GM12872 (cell line): ENCODE measurements around the gene NALCN.

Experiments used
- TF ChIP-seq, protein P1 (sequence below): IDR thresholded peaks from 3 replicates; pipeline ENCODE4 v1.5.1; 2011; ENCODE audit warnings: low read depth, mild to moderate bottlenecking, low read length, moderate library complexity; ENCODE audit not compliant: insufficient read depth

NALCN gene

DNA sequence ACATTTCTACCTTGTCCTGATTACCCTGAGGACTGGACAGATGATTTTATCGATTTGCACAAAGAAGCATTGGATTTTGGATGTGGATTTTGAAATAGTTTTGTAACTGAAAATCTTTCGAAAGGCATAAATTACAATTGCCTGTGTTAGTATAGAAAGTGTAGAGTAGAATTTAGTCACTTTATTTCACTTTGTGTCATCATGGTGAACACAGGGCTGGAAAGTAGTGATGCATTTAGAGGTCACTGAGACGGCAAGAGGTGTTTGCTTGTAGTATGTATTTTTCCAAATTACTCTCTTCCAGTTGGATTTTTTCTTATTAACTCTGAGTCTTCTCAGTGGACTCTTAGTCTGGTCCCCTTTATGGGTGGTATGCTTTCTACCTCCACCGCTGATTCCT lies 326.0 kb downstream of the NALCN start:
- TF ChIP-seq, protein P1, sequence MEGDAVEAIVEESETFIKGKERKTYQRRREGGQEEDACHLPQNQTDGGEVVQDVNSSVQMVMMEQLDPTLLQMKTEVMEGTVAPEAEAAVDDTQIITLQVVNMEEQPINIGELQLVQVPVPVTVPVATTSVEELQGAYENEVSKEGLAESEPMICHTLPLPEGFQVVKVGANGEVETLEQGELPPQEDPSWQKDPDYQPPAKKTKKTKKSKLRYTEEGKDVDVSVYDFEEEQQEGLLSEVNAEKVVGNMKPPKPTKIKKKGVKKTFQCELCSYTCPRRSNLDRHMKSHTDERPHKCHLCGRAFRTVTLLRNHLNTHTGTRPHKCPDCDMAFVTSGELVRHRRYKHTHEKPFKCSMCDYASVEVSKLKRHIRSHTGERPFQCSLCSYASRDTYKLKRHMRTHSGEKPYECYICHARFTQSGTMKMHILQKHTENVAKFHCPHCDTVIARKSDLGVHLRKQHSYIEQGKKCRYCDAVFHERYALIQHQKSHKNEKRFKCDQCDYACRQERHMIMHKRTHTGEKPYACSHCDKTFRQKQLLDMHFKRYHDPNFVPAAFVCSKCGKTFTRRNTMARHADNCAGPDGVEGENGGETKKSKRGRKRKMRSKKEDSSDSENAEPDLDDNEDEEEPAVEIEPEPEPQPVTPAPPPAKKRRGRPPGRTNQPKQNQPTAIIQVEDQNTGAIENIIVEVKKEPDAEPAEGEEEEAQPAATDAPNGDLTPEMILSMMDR = no peak

DNA sequence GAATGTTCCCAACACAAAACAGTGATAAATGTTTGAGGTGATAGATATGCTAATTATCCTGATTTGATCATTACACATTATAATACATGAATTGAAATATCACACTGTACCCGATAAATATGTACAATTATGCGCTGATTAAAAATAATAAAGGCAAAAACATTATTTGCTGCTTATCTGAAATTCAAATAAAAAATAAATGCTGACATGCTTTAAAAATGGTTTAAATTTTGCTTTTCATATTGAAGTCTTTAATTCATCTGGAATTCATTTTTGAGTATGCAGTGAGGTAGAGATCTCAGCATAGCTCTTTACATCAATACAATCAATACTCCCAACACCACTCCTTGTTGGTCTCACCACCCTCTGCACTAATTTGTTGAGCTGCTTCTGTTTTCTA lies 330.8 kb downstream of the NALCN start:
- TF ChIP-seq, protein P1 = no peak

DNA sequence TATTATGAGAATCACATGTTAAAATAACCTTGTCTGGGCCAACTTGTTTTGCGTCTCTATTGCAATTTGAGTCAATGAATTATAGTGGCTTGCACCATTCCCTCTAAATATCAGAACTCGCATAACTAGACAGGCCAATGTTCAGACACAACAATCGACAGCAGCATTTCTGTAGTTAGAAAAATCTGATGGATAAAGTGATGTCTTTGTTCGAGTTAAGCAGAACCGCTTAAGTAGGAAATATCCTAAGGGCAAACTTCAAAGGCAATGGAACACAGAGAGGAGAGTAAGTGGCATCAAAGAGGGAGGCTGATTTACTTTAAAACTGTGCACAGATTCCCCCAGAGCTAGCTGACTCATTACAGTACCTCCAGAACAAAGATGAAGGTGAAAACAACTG lies 333.9 kb downstream of the NALCN start:
- TF ChIP-seq, protein P1 = no peak

DNA sequence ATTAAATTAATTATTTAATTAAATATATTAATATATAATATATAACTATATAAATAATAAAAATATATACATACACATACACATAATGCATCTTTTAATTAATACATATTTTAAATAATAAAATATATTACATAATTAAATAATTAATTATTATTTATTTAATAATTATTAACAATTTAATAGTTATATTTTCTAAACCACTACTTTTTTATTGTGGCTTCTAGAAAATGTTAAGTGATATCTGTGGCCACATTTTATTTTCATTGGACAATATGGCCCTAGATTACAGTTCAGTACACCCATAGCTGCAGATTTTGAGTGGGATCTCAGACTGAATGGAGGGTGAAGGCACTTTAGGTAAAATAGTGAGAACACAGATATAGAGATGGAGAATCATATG lies 335.7 kb downstream of the NALCN start:
- TF ChIP-seq, protein P1 = no peak

DNA sequence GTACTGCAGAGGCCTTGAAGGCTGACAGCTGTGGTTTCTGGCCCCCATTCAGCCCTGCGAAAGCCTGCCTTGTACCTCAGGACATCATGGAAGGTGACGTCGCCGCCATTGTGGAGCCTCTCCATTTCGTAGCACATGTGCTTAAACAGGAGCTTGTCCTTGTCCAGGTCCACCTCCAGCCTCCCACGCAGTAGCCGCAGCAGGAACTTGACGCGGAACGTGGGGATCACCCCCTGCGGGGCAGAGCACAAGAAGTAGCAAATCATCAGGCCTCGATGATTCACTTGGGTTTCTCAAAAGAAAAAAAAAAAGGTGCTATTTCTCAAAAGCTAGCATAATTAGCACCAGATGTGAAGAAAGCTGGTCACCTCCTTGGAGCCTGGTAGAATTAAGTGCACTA lies 351.0 kb downstream of the NALCN start:
- TF ChIP-seq, protein P1 = no peak

DNA sequence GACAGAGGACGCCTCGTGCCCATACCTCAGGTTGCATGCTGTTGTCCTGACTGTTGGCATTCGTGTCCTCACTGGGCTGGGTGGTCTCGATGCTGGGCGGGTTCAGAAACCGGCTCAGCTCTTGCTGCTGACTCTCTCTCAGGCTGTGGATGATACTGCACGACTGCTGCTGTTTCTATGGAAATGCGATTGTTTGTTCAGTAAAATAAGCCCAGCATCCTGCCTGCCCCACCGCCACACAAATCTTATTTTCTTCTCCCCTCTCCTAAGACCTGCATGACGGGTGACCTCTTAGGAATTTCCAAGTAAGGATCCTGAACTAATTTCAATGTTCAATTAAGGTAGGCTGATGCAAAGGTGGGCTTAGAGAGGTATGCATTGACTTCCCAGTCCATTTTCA lies 356.5 kb downstream of the NALCN start:
- TF ChIP-seq, protein P1 = no peak

DNA sequence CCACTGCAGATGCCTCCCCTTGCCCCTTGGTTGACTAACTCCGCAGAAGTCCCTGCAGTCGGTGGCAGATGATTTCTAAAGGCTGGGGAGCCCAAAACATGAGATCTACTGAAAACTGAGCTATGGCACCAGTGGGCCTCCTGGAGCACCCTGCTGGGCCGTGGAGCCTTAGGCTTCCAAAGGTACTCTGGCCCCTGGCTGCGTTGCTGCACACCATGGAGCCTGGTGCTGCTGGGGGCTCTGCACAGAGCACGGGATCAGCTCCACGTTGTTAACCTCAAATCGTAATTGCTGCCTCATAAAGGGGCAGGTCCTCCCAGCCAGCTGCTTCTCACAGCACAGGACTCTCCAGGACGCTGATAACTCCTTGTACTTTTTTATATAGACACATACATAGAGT lies 357.5 kb downstream of the NALCN start:
- TF ChIP-seq, protein P1 = no peak
